NCI-H2171 (cell line): Measurements from ENCODE around the gene UBR3.

Source experiments
- DNase-seq: peaks from one replicate; lab custom pipeline; 2025; lab: John Stamatoyannopoulos, UW

Gene UBR3

GRCh38 chr2:170047331-170048065 is 220.2 kb downstream of the UBR3 start:
- no peak for DNase-seq

- DNase-seq = no peak
Measured at GRCh38 chr2:170052151-170052550, 224.9 kb downstream of the UBR3 start.

GRCh38 chr2:170054997-170055396 is 227.7 kb downstream of the UBR3 start:
- no peak for DNase-seq

- DNase-seq = no peak
Measured at GRCh38 chr2:170056900-170057299, 229.6 kb downstream of the UBR3 start.

GRCh38 chr2:170063456-170064235 is 236.4 kb downstream of the UBR3 start:
- no peak for DNase-seq

- DNase-seq = no peak
Measured at GRCh38 chr2:170070778-170071177, 243.5 kb downstream of the UBR3 start.

GRCh38 chr2:170073288-170073687 is 246.0 kb downstream of the UBR3 start:
- DNase-seq = no peak

- DNase-seq = no peak
Measured at GRCh38 chr2:170076189-170076588, 248.9 kb downstream of the UBR3 start.

- DNase-seq = no peak
Measured at GRCh38 chr2:170077830-170078569, 250.7 kb downstream of the UBR3 start.

- no peak for DNase-seq
Measured at GRCh38 chr2:170084820-170085491, 257.7 kb downstream of the UBR3 start.

- no peak for DNase-seq
Measured at GRCh38 chr2:170086117-170086688, 258.9 kb downstream of the UBR3 start.

- no peak for DNase-seq
Measured at GRCh38 chr2:170086751-170087412, 259.6 kb downstream of the UBR3 start.

- no peak for DNase-seq
Measured at GRCh38 chr2:170087413-170087793, 260.1 kb downstream of the UBR3 start.

GRCh38 chr2:170088776-170089175 is 261.5 kb downstream of the UBR3 start:
- DNase-seq = no peak

GRCh38 chr2:170090229-170090628 is 263.0 kb downstream of the UBR3 start:
- no peak for DNase-seq

- no peak for DNase-seq
Measured at GRCh38 chr2:170091436-170091835, 264.2 kb downstream of the UBR3 start.

GRCh38 chr2:170092436-170093060 is 265.3 kb downstream of the UBR3 start:
- no peak for DNase-seq

GRCh38 chr2:170095380-170095779 is 268.1 kb downstream of the UBR3 start:
- DNase-seq = no peak

GRCh38 chr2:170098626-170099312 is 271.5 kb downstream of the UBR3 start:
- DNase-seq = no peak

GRCh38 chr2:170101789-170102188 is 274.5 kb downstream of the UBR3 start:
- DNase-seq = no peak
